ENCODE results near the gene ZBTB7C.
A peak's percentile ranks its signal among the peaks of the same experiment; 100 is the strongest.

The ZBTB7C gene

GRCh38 chr18:48158721-48159120 lies 250.5 kb downstream of the ZBTB7C start:
- in situ Hi-C loops (cut with HindIII; ENCODE audit: low sequenced_read_pairs) = no loop called here
- no peak for TF ChIP-seq CTCF (IDR thresholded peaks at IDR 0.05; ENCODE audit: low read depth, low read length)
- DNase-seq (ENCODE audit: low read depth, low spot score) = no peak

GRCh38 chr18:48157956-48158355 lies 251.2 kb downstream of the ZBTB7C start:
- H3K4me3 ChIP-seq (ENCODE audit: low read depth, low read length) = no peak overlapping the region
- DNase-seq (ENCODE audit: low read depth, low spot score) = no peak
- no peak for TF ChIP-seq CTCF (IDR thresholded peaks at IDR 0.05; ENCODE audit: low read depth, low read length)
- in situ Hi-C loops (cut with HindIII; ENCODE audit: low sequenced_read_pairs) = no loop called here

More at GRCh38 chr18:48158721-48159120, 250.5 kb downstream of the ZBTB7C start:
- H3K4me3 ChIP-seq (ENCODE audit: low read depth, low read length) = no peak overlapping the region

GRCh38 chr18:48155856-48156255 lies 253.3 kb downstream of the ZBTB7C start:
- in situ Hi-C loops (cut with HindIII; ENCODE audit: low sequenced_read_pairs) = no loop called here
- no peak overlapping the region for H3K4me3 ChIP-seq (ENCODE audit: low read depth, low read length)
- no peak for TF ChIP-seq CTCF (IDR thresholded peaks at IDR 0.05; ENCODE audit: low read depth, low read length)
- DNase-seq (ENCODE audit: low read depth, low spot score) = no peak

- DNase-seq (ENCODE audit: low read depth, low spot score) = no peak
- H3K4me3 ChIP-seq (ENCODE audit: low read depth, low read length) = no peak overlapping the region
- in situ Hi-C loops (cut with HindIII; ENCODE audit: low sequenced_read_pairs) = no loop called here
- no peak for TF ChIP-seq CTCF (IDR thresholded peaks at IDR 0.05; ENCODE audit: low read depth, low read length)
These were observed 254.4 kb downstream of the ZBTB7C start for GRCh38 chr18:48154828-48155227.

- H3K4me3 ChIP-seq (ENCODE audit: low read depth, low read length) = no peak overlapping the region
- DNase-seq (ENCODE audit: low read depth, low spot score) = peak; percentile 7
- TF ChIP-seq CTCF (IDR thresholded peaks at IDR 0.05; ENCODE audit: low read depth, low read length) = no peak
- in situ Hi-C loops (cut with HindIII; ENCODE audit: low sequenced_read_pairs) = no loop called here
These were observed 255.3 kb downstream of the ZBTB7C start for GRCh38 chr18:48153613-48154481.

- no peak for TF ChIP-seq CTCF (IDR thresholded peaks at IDR 0.05; ENCODE audit: low read depth, low read length)
- in situ Hi-C loops (cut with HindIII; ENCODE audit: low sequenced_read_pairs) = no loop called here
- no peak for DNase-seq (ENCODE audit: low read depth, low spot score)
- H3K4me3 ChIP-seq (ENCODE audit: low read depth, low read length) = no peak overlapping the region
These were observed 256.6 kb downstream of the ZBTB7C start for GRCh38 chr18:48152549-48152948.
